Measurements from ENCODE around the gene DNAI4.
"Not testable (repeated sequence)": the region's sequence is repeated elsewhere in the genome, so short reads cannot be mapped to it uniquely, and the experiment has no call there.

Gene DNAI4

GRCh38 chr1:66873111-66873510 lies 51.5 kb downstream of the DNAI4 start:
- TF ChIP-seq POLR2AphosphoS5 (IDR thresholded peaks at IDR 0.05; ENCODE audit: low read depth, low read length): no peak
- TF ChIP-seq POLR2A (IDR thresholded peaks at IDR 0.05; ENCODE audit: low read depth, low read length): no peak
- TF ChIP-seq TAF1 (IDR thresholded peaks at IDR 0.05; ENCODE audit: borderline replicate concordance, low read depth, low read length): no peak
- no peak for DNase-seq (ENCODE audit: insufficient read length)
- FAIRE-seq: no peak

GRCh38 chr1:66872024-66872423 lies 52.6 kb downstream of the DNAI4 start:
- FAIRE-seq; DNase-seq (ENCODE audit: insufficient read length): not testable (repeated sequence)

- DNase-seq (ENCODE audit: insufficient read length) (no peak), FAIRE-seq (no peak)
- TF ChIP-seq TAF1 (IDR thresholded peaks at IDR 0.05; ENCODE audit: borderline replicate concordance, low read depth, low read length): no peak
These were observed 57.2 kb downstream of the DNAI4 start for GRCh38 chr1:66867501-66867900.

GRCh38 chr1:66860529-66860928 lies 64.1 kb downstream of the DNAI4 start:
- DNase-seq (ENCODE audit: insufficient read length) (no peak), FAIRE-seq (no peak)
- no peak for TF ChIP-seq TAF1 (IDR thresholded peaks at IDR 0.05; ENCODE audit: borderline replicate concordance, low read depth, low read length)

GRCh38 chr1:66853379-66853778 lies 71.3 kb downstream of the DNAI4 start:
- no peak for FAIRE-seq
- TF ChIP-seq POLR2A (IDR thresholded peaks at IDR 0.05; ENCODE audit: low read depth, low read length) (no peak), POLR2AphosphoS5 (IDR thresholded peaks at IDR 0.05; ENCODE audit: low read depth, low read length) (no peak), TAF1 (IDR thresholded peaks at IDR 0.05; ENCODE audit: borderline replicate concordance, low read depth, low read length) (no peak)
- no peak for DNase-seq (ENCODE audit: insufficient read length)

GRCh38 chr1:66852870-66853269 lies 71.8 kb downstream of the DNAI4 start:
- DNase-seq (ENCODE audit: insufficient read length) (no peak), FAIRE-seq (peak; percentile 50)
- no peak for TF ChIP-seq TAF1 (IDR thresholded peaks at IDR 0.05; ENCODE audit: borderline replicate concordance, low read depth, low read length)
- no peak for TF ChIP-seq POLR2AphosphoS5 (IDR thresholded peaks at IDR 0.05; ENCODE audit: low read depth, low read length)
- TF ChIP-seq POLR2A (IDR thresholded peaks at IDR 0.05; ENCODE audit: low read depth, low read length): no peak

- DNase-seq (ENCODE audit: insufficient read length) (no peak), FAIRE-seq (no peak)
- TF ChIP-seq TAF1 (IDR thresholded peaks at IDR 0.05; ENCODE audit: borderline replicate concordance, low read depth, low read length) (no peak), POLR2AphosphoS5 (IDR thresholded peaks at IDR 0.05; ENCODE audit: low read depth, low read length) (no peak), POLR2A (IDR thresholded peaks at IDR 0.05; ENCODE audit: low read depth, low read length) (no peak)
These were observed 73.7 kb downstream of the DNAI4 start for GRCh38 chr1:66850989-66851388.

GRCh38 chr1:66848193-66848592 lies 76.5 kb downstream of the DNAI4 start:
- no peak for FAIRE-seq
- TF ChIP-seq POLR2A (IDR thresholded peaks at IDR 0.05; ENCODE audit: low read depth, low read length) (no peak), TAF1 (IDR thresholded peaks at IDR 0.05; ENCODE audit: borderline replicate concordance, low read depth, low read length) (no peak), POLR2AphosphoS5 (IDR thresholded peaks at IDR 0.05; ENCODE audit: low read depth, low read length) (no peak)
- no peak for DNase-seq (ENCODE audit: insufficient read length)

- DNase-seq (ENCODE audit: insufficient read length) (no peak), FAIRE-seq (peak; percentile 73)
- TF ChIP-seq POLR2AphosphoS5 (IDR thresholded peaks at IDR 0.05; ENCODE audit: low read depth, low read length) (no peak), TAF1 (IDR thresholded peaks at IDR 0.05; ENCODE audit: borderline replicate concordance, low read depth, low read length) (no peak), POLR2A (IDR thresholded peaks at IDR 0.05; ENCODE audit: low read depth, low read length) (no peak)
These were observed 83.7 kb downstream of the DNAI4 start for GRCh38 chr1:66840929-66841328.

GRCh38 chr1:66834926-66835325 lies 89.7 kb downstream of the DNAI4 start:
- no peak for FAIRE-seq
- TF ChIP-seq TAF1 (IDR thresholded peaks at IDR 0.05; ENCODE audit: borderline replicate concordance, low read depth, low read length) (no peak), POLR2AphosphoS5 (IDR thresholded peaks at IDR 0.05; ENCODE audit: low read depth, low read length) (no peak), POLR2A (IDR thresholded peaks at IDR 0.05; ENCODE audit: low read depth, low read length) (no peak)
- no peak for DNase-seq (ENCODE audit: insufficient read length)

- DNase-seq (ENCODE audit: insufficient read length) (no peak), FAIRE-seq (no peak)
- no peak for TF ChIP-seq POLR2AphosphoS5 (IDR thresholded peaks at IDR 0.05; ENCODE audit: low read depth, low read length)
- no peak for TF ChIP-seq POLR2A (IDR thresholded peaks at IDR 0.05; ENCODE audit: low read depth, low read length)
- no peak for TF ChIP-seq TAF1 (IDR thresholded peaks at IDR 0.05; ENCODE audit: borderline replicate concordance, low read depth, low read length)
These were observed 91.5 kb downstream of the DNAI4 start for GRCh38 chr1:66833112-66833511.

GRCh38 chr1:66831529-66832239 lies 93.0 kb downstream of the DNAI4 start:
- DNase-seq (ENCODE audit: insufficient read length) (no peak), FAIRE-seq (no peak)
- no peak for TF ChIP-seq POLR2AphosphoS5 (IDR thresholded peaks at IDR 0.05; ENCODE audit: low read depth, low read length)
- TF ChIP-seq POLR2A (IDR thresholded peaks at IDR 0.05; ENCODE audit: low read depth, low read length): no peak
- no peak for TF ChIP-seq TAF1 (IDR thresholded peaks at IDR 0.05; ENCODE audit: borderline replicate concordance, low read depth, low read length)

GRCh38 chr1:66824771-66825170 lies 99.9 kb downstream of the DNAI4 start:
- DNase-seq (ENCODE audit: insufficient read length) (no peak), FAIRE-seq (no peak)
- no peak for TF ChIP-seq POLR2AphosphoS5 (IDR thresholded peaks at IDR 0.05; ENCODE audit: low read depth, low read length)
- TF ChIP-seq POLR2A (IDR thresholded peaks at IDR 0.05; ENCODE audit: low read depth, low read length): no peak
- TF ChIP-seq TAF1 (IDR thresholded peaks at IDR 0.05; ENCODE audit: borderline replicate concordance, low read depth, low read length): no peak

Measured in GM12892 (cell line).